EH (cell line): ENCODE results near the gene SSBP2.

Experiments
- DNase-seq: peaks from one replicate; pipeline ENCODE4 v3.0.0-alpha.2; 2015; ENCODE audit warnings: low read depth

The SSBP2 gene

GRCh38 chr5:81767097-81767496 is 16.2 kb upstream of the SSBP2 start:
- no peak for DNase-seq

- no peak for DNase-seq
Measured at GRCh38 chr5:81766611-81767010, 15.7 kb upstream of the SSBP2 start.

- DNase-seq: no peak
Measured at GRCh38 chr5:81763294-81763928, 12.5 kb upstream of the SSBP2 start.

GRCh38 chr5:81762853-81763252 is 12.0 kb upstream of the SSBP2 start:
- no peak for DNase-seq

GRCh38 chr5:81762401-81762800 is 11.5 kb upstream of the SSBP2 start:
- DNase-seq: peak; percentile 63

GRCh38 chr5:81761970-81762369 is 11.1 kb upstream of the SSBP2 start:
- DNase-seq: no peak

GRCh38 chr5:81761270-81761669 is 10.4 kb upstream of the SSBP2 start:
- no peak for DNase-seq

GRCh38 chr5:81760521-81760920 is 9.6 kb upstream of the SSBP2 start:
- DNase-seq: peak; percentile 44

- no peak for DNase-seq
Measured at GRCh38 chr5:81759632-81760005, 8.7 kb upstream of the SSBP2 start.

- DNase-seq: no peak
Measured at GRCh38 chr5:81757404-81757803, 6.5 kb upstream of the SSBP2 start.

GRCh38 chr5:81756016-81756415 is 5.1 kb upstream of the SSBP2 start:
- no peak for DNase-seq

GRCh38 chr5:81755320-81755719 is 4.4 kb upstream of the SSBP2 start:
- peak; percentile 94 for DNase-seq

- DNase-seq: no peak
Measured at GRCh38 chr5:81754621-81755020, 3.7 kb upstream of the SSBP2 start.

- no peak for DNase-seq
Measured at GRCh38 chr5:81753429-81753828, 2.5 kb upstream of the SSBP2 start.

GRCh38 chr5:81752644-81752963 is 1.7 kb upstream of the SSBP2 start:
- DNase-seq: no peak

GRCh38 chr5:81751836-81752643 is 1.1 kb upstream of the SSBP2 start:
- no peak for DNase-seq

GRCh38 chr5:81750308-81751008 is 439 bp downstream of the SSBP2 start:
- DNase-seq: no peak

GRCh38 chr5:81749561-81750307 is 1.2 kb downstream of the SSBP2 start:
- DNase-seq: peak; percentile 42

- DNase-seq: no peak
Measured at GRCh38 chr5:81749192-81749560, 1.7 kb downstream of the SSBP2 start.

GRCh38 chr5:81748556-81748955 is 2.3 kb downstream of the SSBP2 start:
- DNase-seq: no peak

- no peak for DNase-seq
Measured at GRCh38 chr5:81747030-81747429, 3.9 kb downstream of the SSBP2 start.

- DNase-seq: no peak
Measured at GRCh38 chr5:81740758-81741157, 10.1 kb downstream of the SSBP2 start.

GRCh38 chr5:81739291-81739690 is 11.6 kb downstream of the SSBP2 start:
- DNase-seq: peak; percentile 14
